ENCODE results near the gene SLC9A3. TPM values are rescaled to one million over a fixed set of nuclear protein-coding genes. Genes with fewer than 3 reads are reported as not detected.

SLC9A3 gene
- total RNA-seq, 1 experiment from 2014 or later, result 0.85 TPM

- H3K27me3 Mint-ChIP-seq (ENCODE audit: low read depth), result peaks cover 50% of the 10 kb centered on the region
- Histone ChIP-seq H3K79me1 (ENCODE audit: insufficient read depth, low read depth, low read length, poor library complexity, severe bottlenecking) (no peaks in the 10 kb centered on the region), H2BK120ac (ENCODE audit: low read depth, low read length, poor library complexity, severe bottlenecking) (no peak overlapping the region), H2BK5ac (ENCODE audit: insufficient read length, low read length) (no peak overlapping the region), H3K27me3 (ENCODE audit: insufficient read depth, low read length) (no peaks in the 10 kb centered on the region; the same call in 1 of the 2 replicates), H2AK5ac (ENCODE audit: insufficient read length, low read length) (no peak overlapping the region), H4K20me1 (ENCODE audit: control insufficient read depth, insufficient read depth, insufficient read length) (no peaks in the 10 kb centered on the region), H3K79me2 (ENCODE audit: insufficient read depth, low read length) (no peaks in the 10 kb centered on the region), H2AFZ (ENCODE audit: low read length) (no peak overlapping the region), H3T11ph (ENCODE audit: low read length) (no peak overlapping the region), H3K23ac (ENCODE audit: insufficient read length, low read depth, low read length) (no peak overlapping the region), H3K56ac (ENCODE audit: insufficient read length, low read depth, low read length) (no peak overlapping the region), H3K4me2 (ENCODE audit: insufficient read depth, insufficient read length, low read length) (no peak overlapping the region), H3K14ac (ENCODE audit: insufficient read depth, low read length) (no peak overlapping the region), H3K9me3 (ENCODE audit: control insufficient read depth, low read depth, low read length) (no peaks in the 10 kb centered on the region), H3K4ac (ENCODE audit: low read depth, low read length) (no peak overlapping the region), H3K18ac (ENCODE audit: insufficient read length, low read depth, low read length) (no peak overlapping the region), H2BK15ac (ENCODE audit: low read depth, low read length) (no peak overlapping the region), H3K9ac (ENCODE audit: extremely low read depth, insufficient read length, low read length) (no peak overlapping the region), H4K5ac (ENCODE audit: insufficient read length, low read depth, low read length) (no peak overlapping the region), H4K8ac (replicated peaks; ENCODE audit: insufficient read length, low read depth, low read length) (no peak overlapping the region), H2BK12ac (ENCODE audit: insufficient read length, low read depth, low read length) (no peak overlapping the region), H2BK20ac (ENCODE audit: low read depth, low read length, poor library complexity, severe bottlenecking) (no peak overlapping the region), H3K4me1 (ENCODE audit: insufficient read depth, low read length) (no peaks in the 10 kb centered on the region), H4K91ac (ENCODE audit: insufficient read length, low read depth, low read length) (no peak overlapping the region), H3K27ac (ENCODE audit: insufficient read length, low read depth, low read length) (no peak overlapping the region), H3K23me2 (ENCODE audit: insufficient read length, low read depth, low read length, poor library complexity, severe bottlenecking) (no peaks in the 10 kb centered on the region)
- H3K9me3 Mint-ChIP-seq, result peaks cover 0 to 3% of the 10 kb centered on the region in 2 experiments; a peak in 1 of 5 replicates
- DNase-seq, result no peak
- no CpG with 5 or more reads among the region's 30 CpGs for WGBS (ENCODE audit: extremely low coverage, insufficient read length, low lambda C conversion rate)
- H3K36me3 Mint-ChIP-seq (ENCODE audit: insufficient read depth in 1 of 3, low read depth in 3 of 3), result no peaks in the 10 kb centered on the region
- TF ChIP-seq, protein P1, sequence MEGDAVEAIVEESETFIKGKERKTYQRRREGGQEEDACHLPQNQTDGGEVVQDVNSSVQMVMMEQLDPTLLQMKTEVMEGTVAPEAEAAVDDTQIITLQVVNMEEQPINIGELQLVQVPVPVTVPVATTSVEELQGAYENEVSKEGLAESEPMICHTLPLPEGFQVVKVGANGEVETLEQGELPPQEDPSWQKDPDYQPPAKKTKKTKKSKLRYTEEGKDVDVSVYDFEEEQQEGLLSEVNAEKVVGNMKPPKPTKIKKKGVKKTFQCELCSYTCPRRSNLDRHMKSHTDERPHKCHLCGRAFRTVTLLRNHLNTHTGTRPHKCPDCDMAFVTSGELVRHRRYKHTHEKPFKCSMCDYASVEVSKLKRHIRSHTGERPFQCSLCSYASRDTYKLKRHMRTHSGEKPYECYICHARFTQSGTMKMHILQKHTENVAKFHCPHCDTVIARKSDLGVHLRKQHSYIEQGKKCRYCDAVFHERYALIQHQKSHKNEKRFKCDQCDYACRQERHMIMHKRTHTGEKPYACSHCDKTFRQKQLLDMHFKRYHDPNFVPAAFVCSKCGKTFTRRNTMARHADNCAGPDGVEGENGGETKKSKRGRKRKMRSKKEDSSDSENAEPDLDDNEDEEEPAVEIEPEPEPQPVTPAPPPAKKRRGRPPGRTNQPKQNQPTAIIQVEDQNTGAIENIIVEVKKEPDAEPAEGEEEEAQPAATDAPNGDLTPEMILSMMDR (conservative IDR thresholded peaks at IDR 0.05), result no peak
- H3K27ac Mint-ChIP-seq, result no peak overlapping the region
- H3K4me3 Mint-ChIP-seq, result no peak overlapping the region
- H3K4me1 Mint-ChIP-seq, result peaks cover 0 to 4% of the 10 kb centered on the region in 2 experiments; a peak in 2 of 4 replicates
Observed at GRCh38 chr5:505951-506525, 18.2 kb downstream of the SLC9A3 start.

Data from H9 (cell line).